Measurements from ENCODE around the gene JUP. TPM values are rescaled to one million over a fixed set of nuclear protein-coding genes. Genes with fewer than 3 reads are reported as not detected.

Gene JUP
- total and polyA plus RNA-seq, 2 experiments from 2014 or later, result 209 to 214 TPM

- TF ChIP-seq CTCF (IDR thresholded peaks at IDR 0.05; ENCODE audit: poor library complexity) (no peak), EZH2 (IDR thresholded peaks at IDR 0.05; ENCODE audit: borderline replicate concordance) (no peak)
- Histone ChIP-seq H3K9me2 (replicated peaks; ENCODE audit: insufficient read depth) (no peaks in the 10 kb centered on the region), H3K4me2 (no peak overlapping the region), H3K27ac (no peak overlapping the region), H3K27me3 (no peaks in the 10 kb centered on the region), H3K79me2 (no peaks in the 10 kb centered on the region), H3K4me1 (ENCODE audit: insufficient read depth) (no peaks in the 10 kb centered on the region), H3K4me3 (no peak overlapping the region), H2AFZ (no peak overlapping the region), H4K20me1 (ENCODE audit: insufficient read depth, poor library complexity, severe bottlenecking) (no peaks in the 10 kb centered on the region), H3K9me3 (ENCODE audit: low read depth) (no peaks in the 10 kb centered on the region), H3K36me3 (replicated peaks; ENCODE audit: insufficient read depth, low read depth) (no peaks in the 10 kb centered on the region)
- 93% methylated on average over 16 of the region's 19 CpGs for WGBS (ENCODE audit: low lambda C conversion rate, missing lambda C conversion rate)
- DNase-seq (ENCODE audit: low spot score), result no peak
These were observed 38.8 kb upstream of the JUP start for GRCh38 chr17:41825175-41825845.

GRCh38 chr17:41824086-41824485 is 37.6 kb upstream of the JUP start:
- Histone ChIP-seq H2AFZ (no peak overlapping the region), H3K79me2 (no peaks in the 10 kb centered on the region), H3K4me3 (no peak overlapping the region), H3K9me2 (replicated peaks; ENCODE audit: insufficient read depth) (no peaks in the 10 kb centered on the region), H3K36me3 (replicated peaks; ENCODE audit: insufficient read depth, low read depth) (no peaks in the 10 kb centered on the region), H3K27me3 (no peaks in the 10 kb centered on the region), H3K4me2 (no peak overlapping the region), H4K20me1 (ENCODE audit: insufficient read depth, poor library complexity, severe bottlenecking) (no peaks in the 10 kb centered on the region), H3K27ac (no peak overlapping the region), H3K9me3 (ENCODE audit: low read depth) (no peaks in the 10 kb centered on the region), H3K4me1 (ENCODE audit: insufficient read depth) (no peaks in the 10 kb centered on the region)
- TF ChIP-seq CTCF (IDR thresholded peaks at IDR 0.05; ENCODE audit: poor library complexity), result no peak
- no peak for TF ChIP-seq EZH2phosphoT487 (IDR thresholded peaks at IDR 0.05; ENCODE audit: low read depth, severe bottlenecking, unreplicated experiment)
- TF ChIP-seq EZH2 (IDR thresholded peaks at IDR 0.05; ENCODE audit: borderline replicate concordance), result no peak
- no peak for DNase-seq (ENCODE audit: low spot score)
- 62% methylated on average over 7 of the region's 7 CpGs for WGBS (ENCODE audit: low lambda C conversion rate, missing lambda C conversion rate)

- Histone ChIP-seq H4K20me1 (ENCODE audit: insufficient read depth, poor library complexity, severe bottlenecking) (no peaks in the 10 kb centered on the region), H2AFZ (no peak overlapping the region)
These were observed 37.1 kb upstream of the JUP start for GRCh38 chr17:41823580-41823979.

More at GRCh38 chr17:41823580-41823979, 37.1 kb upstream of the JUP start:
- Histone ChIP-seq H3K27me3 (no peaks in the 10 kb centered on the region), H3K4me2 (no peak overlapping the region), H3K4me3 (no peak overlapping the region), H3K9me3 (ENCODE audit: low read depth) (no peaks in the 10 kb centered on the region), H3K36me3 (replicated peaks; ENCODE audit: insufficient read depth, low read depth) (no peaks in the 10 kb centered on the region), H3K4me1 (ENCODE audit: insufficient read depth) (no peaks in the 10 kb centered on the region), H3K27ac (no peak overlapping the region), H3K9me2 (replicated peaks; ENCODE audit: insufficient read depth) (no peaks in the 10 kb centered on the region), H3K79me2 (no peaks in the 10 kb centered on the region)
- no peak for DNase-seq (ENCODE audit: low spot score)
- TF ChIP-seq EZH2 (IDR thresholded peaks at IDR 0.05; ENCODE audit: borderline replicate concordance), result no peak
- TF ChIP-seq EZH2phosphoT487 (IDR thresholded peaks at IDR 0.05; ENCODE audit: low read depth, severe bottlenecking, unreplicated experiment), result no peak
- no peak for TF ChIP-seq CTCF (IDR thresholded peaks at IDR 0.05; ENCODE audit: poor library complexity)
- 88% methylated on average over 7 of the region's 7 CpGs for WGBS (ENCODE audit: low lambda C conversion rate, missing lambda C conversion rate)

Data from hepatocyte (in vitro differentiated cells).